Inflammatory macrophage treated with lipopolysaccharide for 1 hour (primary cell): ENCODE measurements around the gene RTRAF.

Source experiments
- DNase-seq, 2 donors: peaks; one replicate each; pipeline ENCODE4 v3.0.0-alpha.2; 2020 to 2022

The RTRAF gene

GRCh38 chr14:51996148-51996746 is 6.9 kb downstream of the RTRAF start:
- peak in 1 of 2 donors; percentile 79 for DNase-seq

- DNase-seq: no peak
Observed at GRCh38 chr14:51998348-51998747, 9.0 kb downstream of the RTRAF start.

- no peak for DNase-seq
Observed at GRCh38 chr14:51999084-51999483, 9.7 kb downstream of the RTRAF start.

- no peak for DNase-seq
Observed at GRCh38 chr14:52000019-52000582, 10.8 kb downstream of the RTRAF start.

GRCh38 chr14:52000696-52001095 is 11.3 kb downstream of the RTRAF start:
- DNase-seq: no peak

- DNase-seq: no peak
Observed at GRCh38 chr14:52002542-52002941, 13.2 kb downstream of the RTRAF start.

- no peak for DNase-seq
Observed at GRCh38 chr14:52003324-52003723, 14.0 kb downstream of the RTRAF start.

- DNase-seq: no peak
Observed at GRCh38 chr14:52005625-52006024, 16.3 kb downstream of the RTRAF start.

GRCh38 chr14:52006361-52006760 is 17.0 kb downstream of the RTRAF start:
- DNase-seq: no peak

GRCh38 chr14:52007211-52007610 is 17.9 kb downstream of the RTRAF start:
- DNase-seq: no peak

- no peak for DNase-seq
Observed at GRCh38 chr14:52007637-52008036, 18.3 kb downstream of the RTRAF start.

- no peak for DNase-seq
Observed at GRCh38 chr14:52008136-52008535, 18.8 kb downstream of the RTRAF start.

- DNase-seq: no peak
Observed at GRCh38 chr14:52010173-52010693, 20.9 kb downstream of the RTRAF start.

GRCh38 chr14:52011523-52011922 is 22.2 kb downstream of the RTRAF start:
- no peak for DNase-seq

- no peak for DNase-seq
Observed at GRCh38 chr14:52012635-52013034, 23.3 kb downstream of the RTRAF start.

GRCh38 chr14:52013984-52014600 is 24.7 kb downstream of the RTRAF start:
- no peak for DNase-seq

- no peak for DNase-seq
Observed at GRCh38 chr14:52014601-52015267, 25.4 kb downstream of the RTRAF start.

- no peak for DNase-seq
Observed at GRCh38 chr14:52015411-52016030, 26.2 kb downstream of the RTRAF start.

- no peak for DNase-seq
Observed at GRCh38 chr14:52018252-52018651, 28.9 kb downstream of the RTRAF start.

GRCh38 chr14:52018970-52019369 is 29.6 kb downstream of the RTRAF start:
- no peak for DNase-seq

- no peak for DNase-seq
Observed at GRCh38 chr14:52020161-52020714, 30.9 kb downstream of the RTRAF start.

- no peak for DNase-seq
Observed at GRCh38 chr14:52020866-52021717, 31.7 kb downstream of the RTRAF start.
